DMS153 (cell line): ENCODE results near the gene MAN2A2.
"Not testable (repeated sequence)": the region's sequence is repeated elsewhere in the genome, so short reads cannot be mapped to it uniquely, and the experiment has no call there.

Experiments used
- DNase-seq: peaks from one replicate; lab custom pipeline; 2025; lab: John Stamatoyannopoulos, UW

The MAN2A2 gene

DNA sequence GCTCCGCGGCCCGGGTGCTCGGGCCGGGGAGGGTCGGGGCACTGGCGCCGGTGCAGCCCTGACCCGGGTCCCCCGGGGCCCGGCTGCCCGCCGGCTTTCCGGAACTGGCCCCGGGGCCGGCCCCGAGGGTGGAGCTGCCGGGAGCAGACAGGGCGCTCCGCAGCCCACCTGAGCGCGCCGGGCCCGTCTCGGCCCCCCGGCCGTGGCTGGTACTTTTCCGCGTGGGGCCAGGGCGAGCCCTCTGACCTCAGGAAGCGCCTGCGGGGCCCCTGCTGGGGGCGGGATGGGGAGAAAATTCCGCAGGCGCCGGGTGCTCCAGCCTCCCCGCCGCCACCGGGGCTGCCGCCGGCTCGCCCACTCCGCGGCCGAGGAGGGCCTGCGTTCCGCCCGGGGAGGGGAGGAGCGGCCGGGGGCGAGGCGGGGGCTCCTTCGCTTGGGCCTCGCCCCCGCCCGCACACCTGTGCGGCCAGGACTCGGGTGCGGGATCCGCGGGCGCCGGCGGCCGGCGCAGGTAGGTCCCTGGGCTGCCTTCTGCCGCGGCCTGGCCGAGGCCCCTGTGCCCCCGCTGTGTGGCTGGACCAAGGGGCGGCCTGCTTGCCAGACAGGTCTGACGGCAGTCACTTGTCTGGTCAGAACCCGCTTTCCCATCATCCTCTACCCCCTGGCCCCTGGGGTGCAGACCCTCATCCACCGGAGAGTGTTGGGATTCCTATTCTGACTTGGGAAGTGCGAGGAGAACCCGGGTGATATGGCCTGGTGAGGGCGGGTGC lies 31.2 kb upstream of the MAN2A2 start:
- DNase-seq, result no peak

DNA sequence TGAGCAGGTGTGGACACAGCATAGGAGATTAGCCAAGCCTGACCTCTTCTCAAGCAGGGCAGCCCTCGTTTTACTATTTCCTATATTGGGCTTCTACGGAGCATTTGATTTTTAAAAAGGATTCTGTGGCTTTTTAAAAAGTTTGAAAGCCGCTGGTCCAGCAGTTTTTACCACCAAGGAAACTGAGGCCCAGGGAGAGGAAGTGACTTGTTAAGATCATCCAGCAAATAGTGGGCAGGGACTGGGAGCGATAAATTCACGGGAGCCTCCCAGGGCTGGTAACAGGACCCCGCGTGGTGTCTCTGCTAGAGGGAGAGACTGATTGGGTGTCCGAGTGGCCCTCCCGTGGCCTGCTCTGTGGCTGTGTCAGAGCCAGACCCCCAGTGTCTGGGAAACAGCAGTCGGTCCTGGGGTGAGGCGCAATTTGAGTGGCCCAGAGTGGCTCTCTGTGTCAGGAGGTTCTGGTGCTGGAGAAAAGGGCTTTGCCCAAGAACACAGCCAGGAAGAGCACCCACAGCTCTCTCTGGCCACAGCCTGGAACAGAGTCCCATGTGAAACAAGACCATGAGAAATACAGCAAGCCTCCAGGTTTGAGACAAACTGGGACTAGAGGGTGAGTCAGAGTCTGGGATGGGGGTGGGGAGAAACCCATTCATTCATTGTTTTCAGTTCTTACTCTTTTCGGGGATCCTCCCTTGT lies 30.5 kb upstream of the MAN2A2 start:
- DNase-seq, result no peak

DNA sequence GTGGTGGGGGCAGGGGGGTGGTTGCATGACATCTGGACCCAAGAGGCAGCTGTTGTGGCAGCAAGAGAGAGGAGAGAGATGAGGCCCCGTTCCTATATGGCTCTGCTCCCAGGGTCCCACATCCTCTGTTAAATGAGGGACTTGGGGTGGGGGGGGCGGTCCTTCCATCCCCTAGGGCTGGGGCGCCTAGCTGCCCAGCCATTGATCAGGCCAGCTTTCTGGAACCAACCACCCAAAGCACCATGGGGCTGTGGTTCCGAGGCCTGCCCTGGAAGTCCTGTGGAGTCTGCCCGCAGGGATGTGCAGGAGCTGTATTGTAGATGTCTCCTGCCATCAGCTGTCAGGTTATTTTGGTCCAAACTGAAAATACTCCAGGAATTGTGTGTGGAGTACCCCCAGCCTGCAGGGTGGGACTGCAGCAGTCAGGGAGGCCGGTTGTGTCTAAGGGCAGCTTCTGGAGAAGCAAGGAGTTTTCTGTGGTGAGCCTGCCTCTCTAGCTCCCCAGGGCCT lies 29.6 kb upstream of the MAN2A2 start:
- DNase-seq, result no peak

DNA sequence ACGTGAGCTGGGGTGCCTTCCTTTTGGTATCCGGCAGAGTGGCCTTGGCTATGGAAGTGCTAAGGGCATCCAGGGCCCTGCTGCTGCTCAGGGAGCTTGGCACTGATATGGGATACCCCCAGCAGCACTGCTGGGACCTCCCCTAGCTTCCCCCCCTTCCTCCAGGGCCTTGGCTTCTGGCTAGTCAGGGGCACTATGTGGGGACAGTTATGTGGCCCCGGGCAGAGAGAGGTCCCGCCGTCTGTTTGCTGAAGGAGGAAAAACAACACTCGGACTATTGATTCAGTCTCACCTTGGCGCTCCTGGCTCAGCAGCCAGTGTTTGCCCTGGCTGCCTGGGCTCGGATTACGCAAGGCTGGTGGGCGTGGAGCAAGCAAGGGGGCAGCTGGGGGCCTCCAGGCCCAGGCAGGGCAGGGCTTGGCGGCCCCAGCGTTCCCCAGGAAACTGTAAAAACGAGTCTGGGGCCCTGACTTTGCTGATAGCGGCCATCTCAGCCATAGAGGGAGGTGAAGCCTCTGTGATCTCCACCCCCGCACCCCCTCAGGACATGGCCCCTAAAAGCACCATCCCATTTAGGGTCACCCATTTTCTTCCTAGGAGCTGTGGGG lies 29.0 kb upstream of the MAN2A2 start:
- DNase-seq, result no peak

DNA sequence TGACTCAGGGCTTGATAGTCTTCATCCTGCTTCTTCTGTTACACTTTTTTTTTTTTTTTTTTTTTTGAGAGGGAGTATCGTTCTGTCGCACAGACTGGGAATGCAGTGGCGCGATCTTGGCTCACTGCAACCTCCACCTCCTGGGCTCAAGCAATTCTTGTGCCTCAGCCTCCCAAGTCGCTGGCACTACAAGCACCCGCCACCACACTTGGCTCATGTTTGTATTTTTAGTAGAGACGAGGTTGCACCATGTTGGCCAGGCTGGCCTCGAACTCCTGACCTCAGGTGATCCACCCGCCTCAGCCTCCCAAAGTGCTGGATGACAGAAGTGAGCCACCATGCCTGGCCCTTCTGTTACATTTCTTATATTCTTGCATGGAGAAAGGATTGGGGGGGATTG lies 28.1 kb upstream of the MAN2A2 start:
- DNase-seq, result not testable (repeated sequence)

DNA sequence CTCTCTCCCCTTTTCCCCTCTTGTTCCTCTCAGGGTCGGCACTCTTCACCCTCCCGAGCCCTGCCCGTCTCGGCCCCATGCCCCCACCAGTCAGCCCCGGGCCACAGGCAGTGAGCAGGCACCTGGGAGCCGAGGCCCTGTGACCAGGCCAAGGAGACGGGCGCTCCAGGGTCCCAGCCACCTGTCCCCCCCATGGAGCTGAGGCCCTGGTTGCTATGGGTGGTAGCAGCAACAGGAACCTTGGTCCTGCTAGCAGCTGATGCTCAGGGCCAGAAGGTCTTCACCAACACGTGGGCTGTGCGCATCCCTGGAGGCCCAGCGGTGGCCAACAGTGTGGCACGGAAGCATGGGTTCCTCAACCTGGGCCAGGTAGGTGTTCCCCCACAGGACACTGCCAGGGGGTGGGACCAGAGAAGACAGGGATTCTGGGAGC lies 27.5 kb upstream of the MAN2A2 start:
- no peak for DNase-seq

DNA sequence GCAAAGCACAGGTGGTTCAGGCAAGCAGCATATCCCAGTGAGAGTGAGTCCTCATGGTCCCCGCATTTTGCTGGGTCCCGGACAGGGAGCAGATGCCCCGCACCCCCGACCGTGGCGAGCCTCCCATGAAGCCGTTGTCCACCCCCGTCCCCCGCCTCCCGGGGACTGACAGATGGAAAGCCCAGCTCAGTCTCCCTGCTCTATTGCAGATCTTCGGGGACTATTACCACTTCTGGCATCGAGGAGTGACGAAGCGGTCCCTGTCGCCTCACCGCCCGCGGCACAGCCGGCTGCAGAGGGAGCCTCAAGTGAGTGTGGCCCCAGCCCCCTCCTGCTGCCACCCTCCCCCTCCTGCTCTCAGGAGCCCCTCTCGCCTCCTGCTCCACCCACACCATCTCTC lies 27.1 kb upstream of the MAN2A2 start:
- no peak for DNase-seq

DNA sequence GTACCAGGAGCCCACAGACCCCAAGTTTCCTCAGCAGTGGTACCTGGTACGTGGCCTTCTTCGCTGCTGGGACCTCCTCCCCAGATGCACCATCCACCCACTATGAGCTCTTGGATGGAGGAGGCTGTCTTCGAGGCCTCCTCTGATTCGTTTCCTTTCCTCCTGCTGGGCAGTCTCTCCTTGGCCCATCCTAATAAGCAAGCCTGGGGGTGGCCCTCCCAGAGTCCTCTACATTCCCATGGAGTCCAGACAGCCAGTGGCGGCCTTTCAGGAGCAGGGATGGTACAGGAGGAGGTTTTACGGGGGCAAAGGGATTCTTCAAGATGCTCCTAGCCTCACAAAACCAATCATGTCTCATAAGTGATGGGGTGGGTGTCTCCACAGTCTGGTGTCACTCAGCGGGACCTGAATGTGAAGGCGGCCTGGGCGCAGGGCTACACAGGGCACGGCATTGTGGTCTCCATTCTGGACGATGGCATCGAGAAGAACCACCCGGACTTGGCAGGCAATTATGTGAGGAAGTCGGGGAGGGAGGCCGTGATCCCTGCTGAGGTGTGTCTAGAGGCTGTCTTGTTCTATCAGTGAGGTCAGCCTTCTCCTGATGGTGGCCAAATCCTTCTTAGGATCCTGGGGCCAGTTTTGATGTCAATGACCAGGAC lies 26.5 kb upstream of the MAN2A2 start:
- no peak for DNase-seq

DNA sequence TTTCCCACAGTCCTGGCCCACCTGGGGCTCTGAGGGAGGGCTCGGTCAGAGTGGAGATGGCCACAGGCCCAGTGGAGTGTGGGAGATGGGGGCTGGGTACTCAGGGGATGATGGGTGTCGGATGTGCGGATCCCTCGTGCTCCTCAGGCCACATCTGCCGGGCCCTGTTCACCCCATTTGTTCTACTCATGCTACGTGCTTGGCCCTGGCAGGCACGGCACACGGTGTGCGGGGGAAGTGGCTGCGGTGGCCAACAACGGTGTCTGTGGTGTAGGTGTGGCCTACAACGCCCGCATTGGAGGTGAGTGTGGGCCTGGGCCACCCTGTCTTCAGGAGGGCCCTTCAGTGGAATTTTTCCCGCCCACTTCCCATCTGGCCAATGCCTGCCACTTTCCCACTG lies 25.8 kb upstream of the MAN2A2 start:
- no peak for DNase-seq

DNA sequence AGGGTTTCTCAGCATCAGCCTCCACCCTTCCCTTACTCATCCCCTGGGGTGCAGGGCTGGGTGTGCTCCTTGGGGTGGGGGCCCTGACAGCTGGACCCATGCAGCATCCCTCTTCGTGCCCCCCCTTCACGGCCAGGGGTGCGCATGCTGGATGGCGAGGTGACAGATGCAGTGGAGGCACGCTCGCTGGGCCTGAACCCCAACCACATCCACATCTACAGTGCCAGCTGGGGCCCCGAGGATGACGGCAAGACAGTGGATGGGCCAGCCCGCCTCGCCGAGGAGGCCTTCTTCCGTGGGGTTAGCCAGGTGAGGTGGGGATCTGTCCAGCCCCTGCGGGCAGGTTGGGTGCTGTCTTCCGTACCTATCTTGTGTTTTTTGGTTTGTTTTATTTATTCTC lies 25.1 kb upstream of the MAN2A2 start:
- DNase-seq, result no peak

DNA sequence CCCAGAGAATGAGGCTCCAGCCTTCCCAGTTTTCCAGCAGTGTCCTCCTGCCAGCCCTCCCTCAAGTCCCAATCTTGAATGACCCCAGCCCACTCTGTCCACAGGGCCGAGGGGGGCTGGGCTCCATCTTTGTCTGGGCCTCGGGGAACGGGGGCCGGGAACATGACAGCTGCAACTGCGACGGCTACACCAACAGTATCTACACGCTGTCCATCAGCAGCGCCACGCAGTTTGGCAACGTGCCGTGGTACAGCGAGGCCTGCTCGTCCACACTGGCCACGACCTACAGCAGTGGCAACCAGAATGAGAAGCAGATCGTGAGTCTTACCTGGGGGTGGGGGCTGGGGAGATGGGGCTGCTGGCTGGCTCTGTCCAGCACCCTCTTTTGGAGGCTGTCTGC lies 24.4 kb upstream of the MAN2A2 start:
- DNase-seq, result no peak

DNA sequence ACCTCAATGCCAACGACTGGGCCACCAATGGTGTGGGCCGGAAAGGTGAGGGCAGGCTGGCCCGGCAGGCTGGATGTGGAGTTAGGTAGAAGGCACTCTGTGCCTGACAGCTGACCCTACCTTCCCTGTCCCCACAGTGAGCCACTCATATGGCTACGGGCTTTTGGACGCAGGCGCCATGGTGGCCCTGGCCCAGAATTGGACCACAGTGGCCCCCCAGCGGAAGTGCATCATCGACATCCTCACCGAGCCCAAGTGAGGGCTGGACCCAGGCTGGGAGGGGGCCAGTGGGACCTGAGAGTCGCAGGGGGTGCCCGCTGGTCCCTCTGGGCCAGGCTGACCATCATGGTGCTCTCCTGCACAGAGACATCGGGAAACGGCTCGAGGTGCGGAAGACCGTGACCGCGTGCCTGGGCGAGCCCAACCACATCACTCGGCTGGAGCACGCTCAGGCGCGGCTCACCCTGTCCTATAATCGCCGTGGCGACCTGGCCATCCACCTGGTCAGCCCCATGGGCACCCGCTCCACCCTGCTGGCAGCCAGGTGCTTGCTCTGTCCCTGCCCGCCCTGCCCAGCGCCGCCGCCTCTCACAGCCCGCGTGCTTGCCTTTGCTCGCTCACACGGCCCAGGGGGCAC lies 23.3 kb upstream of the MAN2A2 start:
- DNase-seq, result no peak

DNA sequence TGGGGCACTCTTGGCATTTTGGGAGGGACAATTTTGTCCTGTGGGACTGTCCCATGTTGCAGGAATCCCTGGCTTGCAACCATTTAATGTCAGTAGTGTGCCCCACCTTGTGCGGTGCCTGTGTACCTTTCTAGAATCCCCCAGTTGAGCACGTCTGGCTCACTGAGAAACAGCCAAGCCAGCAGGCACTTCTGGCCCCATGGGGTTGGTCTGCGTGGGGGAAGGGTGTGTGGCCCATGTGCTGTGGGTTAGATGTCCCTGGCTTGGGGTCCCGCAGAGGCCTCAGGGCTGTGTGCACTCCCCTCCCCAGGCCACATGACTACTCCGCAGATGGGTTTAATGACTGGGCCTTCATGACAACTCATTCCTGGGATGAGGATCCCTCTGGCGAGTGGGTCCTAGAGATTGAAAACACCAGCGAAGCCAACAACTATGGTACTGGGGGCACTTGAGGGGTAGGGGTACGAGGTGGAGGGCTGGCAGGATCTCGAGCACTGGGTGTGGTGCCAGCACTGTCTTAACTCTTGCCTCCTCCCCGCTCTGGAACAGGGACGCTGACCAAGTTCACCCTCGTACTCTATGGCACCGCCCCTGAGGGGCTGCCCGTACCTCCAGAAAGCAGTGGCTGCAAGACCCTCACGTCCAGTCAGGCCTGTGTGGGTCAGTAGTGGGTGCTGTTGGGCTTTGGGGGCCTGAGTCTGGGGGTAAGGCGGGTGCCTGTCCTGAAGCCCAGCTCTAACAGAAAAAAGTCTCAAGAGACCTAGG lies 22.5 kb upstream of the MAN2A2 start:
- no peak for DNase-seq

DNA sequence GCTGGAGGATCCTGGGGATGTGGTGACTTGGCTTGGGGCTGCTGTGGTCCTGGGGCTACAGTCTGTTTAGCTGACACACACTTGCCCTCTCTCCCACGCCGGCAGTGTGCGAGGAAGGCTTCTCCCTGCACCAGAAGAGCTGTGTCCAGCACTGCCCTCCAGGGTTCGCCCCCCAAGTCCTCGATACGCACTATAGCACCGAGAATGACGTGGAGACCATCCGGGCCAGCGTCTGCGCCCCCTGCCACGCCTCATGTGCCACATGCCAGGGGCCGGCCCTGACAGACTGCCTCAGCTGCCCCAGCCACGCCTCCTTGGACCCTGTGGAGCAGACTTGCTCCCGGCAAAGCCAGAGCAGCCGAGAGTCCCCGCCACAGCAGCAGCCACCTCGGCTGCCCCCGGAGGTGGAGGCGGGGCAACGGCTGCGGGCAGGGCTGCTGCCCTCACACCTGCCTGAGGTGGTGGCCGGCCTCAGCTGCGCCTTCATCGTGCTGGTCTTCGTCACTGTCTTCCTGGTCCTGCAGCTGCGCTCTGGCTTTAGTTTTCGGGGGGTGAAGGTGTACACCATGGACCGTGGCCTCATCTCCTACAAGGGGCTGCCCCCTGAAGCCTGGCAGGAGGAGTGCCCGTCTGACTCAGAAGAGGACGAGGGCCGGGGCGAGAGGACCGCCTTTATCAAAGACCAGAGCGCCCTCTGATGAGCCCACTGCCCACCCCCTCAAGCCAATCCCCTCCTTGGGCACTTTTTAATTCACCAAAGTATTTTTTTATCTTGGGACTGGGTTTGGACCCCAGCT lies 21.7 kb upstream of the MAN2A2 start:
- DNase-seq, result no peak

DNA sequence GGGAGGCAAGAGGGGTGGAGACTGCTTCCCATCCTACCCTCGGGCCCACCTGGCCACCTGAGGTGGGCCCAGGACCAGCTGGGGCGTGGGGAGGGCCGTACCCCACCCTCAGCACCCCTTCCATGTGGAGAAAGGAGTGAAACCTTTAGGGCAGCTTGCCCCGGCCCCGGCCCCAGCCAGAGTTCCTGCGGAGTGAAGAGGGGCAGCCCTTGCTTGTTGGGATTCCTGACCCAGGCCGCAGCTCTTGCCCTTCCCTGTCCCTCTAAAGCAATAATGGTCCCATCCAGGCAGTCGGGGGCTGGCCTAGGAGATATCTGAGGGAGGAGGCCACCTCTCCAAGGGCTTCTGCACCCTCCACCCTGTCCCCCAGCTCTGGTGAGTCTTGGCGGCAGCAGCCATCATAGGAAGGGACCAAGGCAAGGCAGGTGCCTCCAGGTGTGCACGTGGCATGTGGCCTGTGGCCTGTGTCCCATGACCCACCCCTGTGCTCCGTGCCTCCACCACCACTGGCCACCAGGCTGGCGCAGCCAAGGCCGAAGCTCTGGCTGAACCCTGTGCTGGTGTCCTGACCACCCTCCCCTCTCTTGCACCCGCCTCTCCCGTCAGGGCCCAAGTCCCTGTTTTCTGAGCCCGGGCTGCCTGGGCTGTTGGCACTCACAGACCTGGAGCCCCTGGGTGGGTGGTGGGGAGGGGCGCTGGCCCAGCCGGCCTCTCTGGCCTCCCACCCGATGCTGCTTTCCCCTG lies 21.0 kb upstream of the MAN2A2 start:
- no peak for DNase-seq

DNA sequence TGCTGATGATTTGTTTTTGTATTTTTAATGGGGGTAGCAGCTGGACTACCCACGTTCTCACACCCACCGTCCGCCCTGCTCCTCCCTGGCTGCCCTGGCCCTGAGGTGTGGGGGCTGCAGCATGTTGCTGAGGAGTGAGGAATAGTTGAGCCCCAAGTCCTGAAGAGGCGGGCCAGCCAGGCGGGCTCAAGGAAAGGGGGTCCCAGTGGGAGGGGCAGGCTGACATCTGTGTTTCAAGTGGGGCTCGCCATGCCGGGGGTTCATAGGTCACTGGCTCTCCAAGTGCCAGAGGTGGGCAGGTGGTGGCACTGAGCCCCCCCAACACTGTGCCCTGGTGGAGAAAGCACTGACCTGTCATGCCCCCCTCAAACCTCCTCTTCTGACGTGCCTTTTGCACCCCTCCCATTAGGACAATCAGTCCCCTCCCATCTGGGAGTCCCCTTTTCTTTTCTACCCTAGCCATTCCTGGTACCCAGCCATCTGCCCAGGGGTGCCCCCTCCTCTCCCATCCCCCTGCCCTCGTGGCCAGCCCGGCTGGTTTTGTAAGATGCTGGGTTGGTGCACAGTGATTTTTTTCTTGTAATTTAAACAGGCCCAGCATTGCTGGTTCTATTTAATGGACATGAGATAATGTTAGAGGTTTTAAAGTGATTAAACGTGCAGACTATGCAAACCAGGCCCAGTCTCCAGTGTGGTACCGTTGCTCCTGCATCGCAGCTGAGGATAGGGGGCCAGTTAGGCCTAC lies 20.1 kb upstream of the MAN2A2 start:
- no peak for DNase-seq

DNA sequence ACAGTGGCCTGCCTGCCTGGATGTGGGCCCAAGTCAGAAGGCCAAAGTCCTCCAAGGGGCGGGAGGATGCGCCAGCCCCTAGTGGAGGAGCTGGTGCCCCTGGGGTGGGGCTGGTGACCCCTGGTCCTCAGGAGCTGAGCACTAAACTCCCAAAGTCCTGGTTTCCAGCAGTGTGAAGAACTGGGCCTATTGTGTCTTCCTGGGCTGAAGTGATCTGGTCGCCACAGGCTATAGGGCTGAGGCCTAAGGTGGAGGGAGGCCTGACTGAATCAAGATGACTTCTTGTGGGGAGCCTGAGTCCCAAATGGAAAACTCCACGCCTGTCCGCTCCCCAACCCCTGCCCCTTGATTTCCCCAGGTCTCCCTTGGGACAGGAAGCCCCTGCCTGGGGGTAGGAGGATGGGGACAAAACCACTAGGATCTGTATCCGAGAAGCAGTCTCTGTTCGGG lies 19.6 kb upstream of the MAN2A2 start:
- no peak for DNase-seq

DNA sequence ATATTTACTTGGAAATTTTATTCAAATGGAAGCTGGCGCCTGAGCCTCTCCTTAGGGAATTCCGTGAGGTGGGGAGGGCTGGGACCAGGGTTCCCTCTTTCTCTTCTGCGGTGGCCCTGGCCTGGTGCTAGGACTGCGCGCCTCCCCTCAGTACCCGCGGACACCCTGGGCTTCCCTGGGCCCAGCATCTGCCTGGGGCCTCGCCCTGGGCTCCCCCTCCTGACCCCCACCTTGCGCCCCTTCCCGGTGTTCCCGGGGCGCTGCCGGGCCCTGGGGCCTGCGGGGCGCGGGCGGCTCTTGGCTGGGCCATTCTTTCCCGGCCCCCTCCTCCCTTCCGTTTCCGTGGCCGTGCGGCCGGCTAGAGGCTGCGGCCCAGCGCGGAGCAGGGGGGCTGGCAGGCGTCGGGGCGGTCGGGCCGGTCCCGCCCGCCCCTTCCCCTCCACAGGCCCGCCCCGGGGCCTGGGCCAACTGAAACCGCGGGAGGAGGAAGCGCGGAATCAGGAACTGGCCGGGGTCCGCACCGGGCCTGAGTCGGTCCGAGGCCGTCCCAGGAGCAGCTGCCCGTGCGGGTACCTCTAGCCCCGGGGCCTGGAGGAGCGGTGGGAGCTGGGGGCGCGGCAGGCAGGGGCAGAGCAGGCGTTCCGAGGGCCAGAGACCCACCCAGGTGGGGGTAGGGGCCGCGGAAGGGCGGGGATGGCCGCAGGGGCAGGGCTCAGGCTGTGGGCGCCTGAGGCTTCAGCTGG lies 19.0 kb upstream of the MAN2A2 start, which contains the start of gene FES:
Gene FES, plus strand, starts transcription at position 529 of the 743 bp plus-strand sequence. CDS start 542 bp downstream, outside the sequence.
- DNase-seq, result no peak
